GM18526 (cell line): ENCODE results near the gene CCDC73.

Source experiments
- POLR2A ChIP-seq: IDR thresholded peaks from 3 replicates; pipeline ENCODE4 v1.6.1; 2011; ENCODE audit not compliant: insufficient read length; ENCODE audit errors: extremely low read depth

Gene CCDC73

GRCh38 chr11:32794439-32794838 is at the start of gene CCDC73:
Gene CCDC73 (minus strand): TSS chr11:32794662. CDS start chr11:32760243, 34,419 bp downstream.
- no peak for TF ChIP-seq POLR2A

GRCh38 chr11:32843544-32843943 is 49.1 kb upstream of the CCDC73 start:
- no peak for TF ChIP-seq POLR2A

GRCh38 chr11:32840587-32840986 is 46.1 kb upstream of the CCDC73 start:
- no peak for TF ChIP-seq POLR2A

- no peak for TF ChIP-seq POLR2A
Observed at GRCh38 chr11:32839308-32839707, 44.8 kb upstream of the CCDC73 start.

GRCh38 chr11:32838505-32839274 is 44.2 kb upstream of the CCDC73 start:
- TF ChIP-seq POLR2A = no peak

GRCh38 chr11:32836946-32837345 is 42.5 kb upstream of the CCDC73 start:
- TF ChIP-seq POLR2A = no peak

- no peak for TF ChIP-seq POLR2A
Observed at GRCh38 chr11:32833921-32834320, 39.5 kb upstream of the CCDC73 start.

- TF ChIP-seq POLR2A = no peak
Observed at GRCh38 chr11:32831221-32831620, 36.8 kb upstream of the CCDC73 start.

- no peak for TF ChIP-seq POLR2A
Observed at GRCh38 chr11:32830796-32831195, 36.3 kb upstream of the CCDC73 start.

- no peak for TF ChIP-seq POLR2A
Observed at GRCh38 chr11:32830413-32830738, 35.9 kb upstream of the CCDC73 start.

- TF ChIP-seq POLR2A = peak; percentile 63
Observed at GRCh38 chr11:32829680-32830412, 35.4 kb upstream of the CCDC73 start, which contains the start of gene PRRG4. Gene PRRG4 (plus strand): TSS chr11:32829927. CDS start chr11:32830530, 603 bp downstream.

- TF ChIP-seq POLR2A = no peak
Observed at GRCh38 chr11:32829157-32829679, 34.8 kb upstream of the CCDC73 start.

- TF ChIP-seq POLR2A = no peak
Observed at GRCh38 chr11:32827276-32827675, 32.8 kb upstream of the CCDC73 start.

GRCh38 chr11:32826113-32826512 is 31.7 kb upstream of the CCDC73 start:
- TF ChIP-seq POLR2A = no peak

- TF ChIP-seq POLR2A = no peak
Observed at GRCh38 chr11:32821917-32822560, 27.6 kb upstream of the CCDC73 start.

- TF ChIP-seq POLR2A = no peak
Observed at GRCh38 chr11:32821517-32821916, 27.1 kb upstream of the CCDC73 start.

- no peak for TF ChIP-seq POLR2A
Observed at GRCh38 chr11:32820497-32820896, 26.0 kb upstream of the CCDC73 start.
